Heart right ventricle (tissue), 16 donors: ENCODE measurements around the gene FRMPD2. TPM values are rescaled to one million over a fixed set of nuclear protein-coding genes. Genes with fewer than 3 reads are reported as not detected.

ENCODE experiments used
- ATAC-seq, 8 donors: fragments of 200-7000 bp; cut with Tn5 transposase; one replicate each; pipeline ENCODE4 v1.9.1; 2020; ENCODE audit warnings: mild to moderate bottlenecking in 8 of 8, moderate library complexity in 8 of 8, moderate number of reproducible peaks in 1 of 8
- DNase-seq, 2 donors: peaks; one replicate each; pipeline ENCODE4 v3.0.0-alpha.2; 2020
- H3K27ac ChIP-seq, 10 donors: fragments of 200-600 bp; sonication (generic) in 2 of 10; one replicate each; pipeline versions ENCODE4 v1.5.0 to v1.8.0; 2020 to 2022; ENCODE audit warnings: mild to moderate bottlenecking in 3 of 10
- H3K27me3 ChIP-seq, 7 donors: fragments of 200-600 bp; one replicate each; pipeline ENCODE4 v1.8.0; 2021 to 2022; ENCODE audit warnings: mild to moderate bottlenecking in 2 of 7
- H3K36me3 ChIP-seq, 9 donors: fragments of 200-600 bp; sonication (generic) in 1 of 9; one replicate each; pipeline versions ENCODE4 v1.5.0 to v1.8.0; 2020 to 2022; ENCODE audit warnings: mild to moderate bottlenecking in 2 of 9
- H3K4me1 ChIP-seq, 9 donors: fragments of 200-600 bp; sonication (generic) in 1 of 9; one replicate each; pipeline versions ENCODE4 v1.5.0 to v1.8.0; 2020 to 2022; ENCODE audit warnings: mild to moderate bottlenecking in 4 of 9
- H3K4me3 ChIP-seq, 10 donors: fragments of 200-600 bp; sonication (generic) in 2 of 10; one replicate each; pipeline versions ENCODE4 v1.5.0 to v1.8.0; 2020 to 2022; ENCODE audit warnings: mild to moderate bottlenecking in 7 of 10, moderate library complexity in 2 of 10
- H3K9me3 ChIP-seq, 11 donors: fragments of 200-600 bp in 10 of 11; sonication (generic) in 2 of 11; one replicate each; pipeline versions ENCODE4 v1.5.0 to v1.8.0; 2013 to 2022; ENCODE audit warnings: mild to moderate bottlenecking in 2 of 11, control low read depth in 1 of 11, moderate library complexity in 1 of 11
- WGBS, 2 donors: extraction: QIAGEN DNeasy Blood & Tissue Kit; methylation state at CpG; one replicate each; pipeline ENCODE4 v1.1.7; 2013; ENCODE audit warnings: inconsistent platforms in 1 of 2; 5-methylcytosine and 5-hydroxymethylcytosine counted together
- intact Hi-C, 10 donors: fragments of 100-400 bp; cut with DNase I; formaldehyde crosslinking; loops; one replicate each; pipeline versions ENCODE4 v1.11.1 to v1.14.2; 2022
- polyA plus RNA-seq, 2 donors: library from polyadenylated mRNA; stranded (reverse); fragments of 200-250 nt; gene quantifications; one replicate each; pipeline ENCODE4 v1.2.3, GENCODE V29; 2013
- total RNA-seq, 10 donors: library from RNA; stranded (reverse); fragmentation: NEBNext Ultra II Directional in 3 of 10; extraction: Animal tissue kit (Norgen Biotek cat#: 25700) in 3 of 10; gene quantifications; one replicate each; pipeline versions ENCODE4 v1.2.1 to v1.2.4, GENCODE V29; 2021 to 2023
- TF ChIP-seq, protein P1 (sequence below), 9 donors: fragments of 200-600 bp; sonication (generic) in 2 of 9; IDR thresholded peaks; one replicate each; pipeline versions ENCODE4 v1.5.0 to v1.8.0; 2021 to 2022; ENCODE audit warnings: antibody characterized with exemption in 9 of 9, mild to moderate bottlenecking in 5 of 9, moderate library complexity in 1 of 9
- donor health status: Arrhythmogenic right ventricular cardiomyopathy.
- donor health status: ischemic (EF 13 %, LVEDD 7.1; RV severe dilation, severe dysfunction).
- donor health status: healthy with polysubstance abuse.
- donor health status: DM: no; HTN: yes; CAD: no.
- donor health status: DM: no; HTN: no; CAD: no.
- donor health status: ischemic (EF 25% LVEDD 6.9; RV normal size, moderate dysfunction).
- donor health status: ischemic (EF 25% LVEDD 5.7; RV mildly dilated, moderate dysfunction).
- donor health status: healthy.
- donor health status: DM: yes; HTN: yes; CAD: no.
- donor health status: Ischemic cardiomyopathy.
- donor health status: ischemic (EF 35%, LVEDD 5.7; RV mildly dilated, moderate dysfunction).
- donor health status: nonischemic (EF 11% LVEDD 7.7; RV severe dilation, severe dysfunction).
- donor health status: DM: yes; HTN: yes; CAD: no.
- donor health status: PGD.
- donor health status: ischemic (EF 29% LVEDD 5.4; RV normal size, mild dysfunction).
- donor health status: nonischemic (EF 23%, LVEDD 6.1; RV moderate dilation, normal function).

The FRMPD2 gene
- total and polyA plus RNA-seq, 12 donors: 0.16 to 0.74 (median 0.23) TPM; not detected in 5

DNA sequence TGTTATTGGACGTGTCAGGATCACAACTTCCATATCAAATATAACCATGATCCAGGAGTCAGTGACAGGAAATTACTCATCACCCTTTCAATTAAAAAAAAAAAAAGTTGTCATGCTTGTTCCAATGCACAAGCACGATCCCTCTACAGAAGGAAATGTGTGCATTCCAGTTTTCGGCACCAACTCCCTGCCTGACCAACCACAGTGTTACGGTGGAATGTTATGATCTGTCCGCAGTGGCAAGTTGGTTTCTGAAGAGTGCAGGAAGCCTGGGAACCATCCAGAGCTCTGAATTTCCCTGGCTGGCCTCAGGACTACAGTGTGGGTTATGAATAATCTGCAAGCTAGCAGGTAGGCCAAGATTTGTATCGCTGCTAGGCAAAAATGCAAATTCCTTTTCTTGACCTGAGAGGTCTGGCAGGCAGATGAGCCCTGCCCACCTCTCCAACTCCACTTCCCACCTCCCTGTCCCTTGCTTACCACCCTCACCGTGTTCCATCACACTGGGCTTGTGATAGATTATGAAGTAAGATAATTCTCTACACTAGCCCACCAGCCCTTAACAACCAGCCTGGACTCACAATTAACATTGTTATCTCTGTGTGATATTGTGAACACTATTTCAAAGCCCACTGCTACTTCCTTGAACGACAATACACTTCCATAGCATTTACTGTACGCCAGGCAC is 20.4 kb downstream of the FRMPD2 start:
- 46 to 47% methylated on average over 9 of the region's 9 CpGs for WGBS, 2 donors
- TF ChIP-seq, protein P1, sequence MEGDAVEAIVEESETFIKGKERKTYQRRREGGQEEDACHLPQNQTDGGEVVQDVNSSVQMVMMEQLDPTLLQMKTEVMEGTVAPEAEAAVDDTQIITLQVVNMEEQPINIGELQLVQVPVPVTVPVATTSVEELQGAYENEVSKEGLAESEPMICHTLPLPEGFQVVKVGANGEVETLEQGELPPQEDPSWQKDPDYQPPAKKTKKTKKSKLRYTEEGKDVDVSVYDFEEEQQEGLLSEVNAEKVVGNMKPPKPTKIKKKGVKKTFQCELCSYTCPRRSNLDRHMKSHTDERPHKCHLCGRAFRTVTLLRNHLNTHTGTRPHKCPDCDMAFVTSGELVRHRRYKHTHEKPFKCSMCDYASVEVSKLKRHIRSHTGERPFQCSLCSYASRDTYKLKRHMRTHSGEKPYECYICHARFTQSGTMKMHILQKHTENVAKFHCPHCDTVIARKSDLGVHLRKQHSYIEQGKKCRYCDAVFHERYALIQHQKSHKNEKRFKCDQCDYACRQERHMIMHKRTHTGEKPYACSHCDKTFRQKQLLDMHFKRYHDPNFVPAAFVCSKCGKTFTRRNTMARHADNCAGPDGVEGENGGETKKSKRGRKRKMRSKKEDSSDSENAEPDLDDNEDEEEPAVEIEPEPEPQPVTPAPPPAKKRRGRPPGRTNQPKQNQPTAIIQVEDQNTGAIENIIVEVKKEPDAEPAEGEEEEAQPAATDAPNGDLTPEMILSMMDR (IDR thresholded peaks at IDR 0.05): no peak
- no peaks in the 10 kb centered on the region for H3K9me3 ChIP-seq
- no peaks in the 10 kb centered on the region for H3K36me3 ChIP-seq
- H3K27ac ChIP-seq: peak overlapping the region in 1 of 10 donors; percentile 1
- no peaks in the 10 kb centered on the region for H3K27me3 ChIP-seq
- no peak for DNase-seq
- peak in 5 of 8 donors; percentile 17 to 79 (median 44) for ATAC-seq
- H3K4me1 ChIP-seq: peaks cover 0 to 18% (median 9%) of the 10 kb centered on the region in 9 donors
- intact Hi-C loops: loop anchor here in 1 of 10 donors (10.0 kb wide), 1 partner anchor 59 kb away; no protein-coding TSS in a partner anchor
- H3K4me3 ChIP-seq: no peak overlapping the region

DNA sequence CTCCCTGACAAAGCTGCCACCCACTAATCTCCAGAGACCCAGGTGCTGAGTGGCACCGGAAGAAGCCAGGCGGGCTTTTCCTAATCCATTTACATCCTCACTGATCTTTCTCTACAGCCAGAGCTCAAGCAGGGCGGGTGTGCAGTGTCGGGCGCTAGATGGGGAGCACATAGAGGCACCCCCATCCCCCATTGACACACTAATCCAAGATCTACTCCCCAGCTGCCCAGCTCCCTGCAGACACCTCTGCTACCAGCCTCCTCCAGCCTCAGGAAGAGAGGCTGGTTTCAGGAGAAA is 22.2 kb downstream of the FRMPD2 start:
- 42 to 46% methylated on average over 5 of the region's 5 CpGs for WGBS, 2 donors
- intact Hi-C loops: loop anchor here in 1 of 10 donors (10.0 kb wide), 1 partner anchor 58 kb away; no protein-coding TSS in a partner anchor
- DNase-seq: no peak

DNA sequence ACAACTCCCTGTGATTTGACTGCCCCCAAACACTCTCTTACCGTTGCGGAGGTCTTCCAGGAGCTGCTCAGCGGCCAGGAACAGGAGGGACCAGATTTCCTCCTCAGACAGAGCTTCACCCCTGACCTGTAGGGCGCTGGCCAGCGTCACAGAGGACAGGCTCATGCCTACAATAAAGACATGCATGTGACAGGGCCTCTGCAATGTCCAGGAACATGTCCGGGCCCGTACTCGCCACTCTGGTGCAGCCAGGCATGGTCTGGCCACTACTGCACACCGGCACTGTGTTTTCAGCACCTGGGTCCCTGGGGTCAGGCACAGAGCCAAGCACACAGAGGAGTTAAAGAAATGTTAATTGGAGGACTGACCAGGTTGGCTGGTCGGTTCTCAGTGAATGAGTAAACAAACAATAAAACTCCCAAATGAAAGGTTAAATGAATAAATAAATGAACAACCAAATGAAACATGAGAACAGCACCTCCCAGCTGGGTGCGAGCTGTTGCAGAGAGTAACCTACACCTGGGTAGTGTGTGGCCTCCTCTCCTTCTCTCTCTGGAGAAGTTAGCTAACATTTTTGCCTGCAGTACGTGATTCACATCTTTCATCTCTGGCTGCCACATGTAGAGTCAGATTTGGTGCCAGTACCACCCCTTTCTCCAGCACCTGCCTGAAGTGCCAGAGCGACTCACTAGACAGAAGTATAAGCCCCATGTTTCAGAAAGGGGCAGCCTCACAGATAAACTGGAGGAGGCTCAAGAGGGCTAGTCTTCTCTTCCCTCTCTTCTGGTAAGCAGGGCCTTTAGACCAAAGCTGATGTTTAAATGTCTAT is 22.8 kb downstream of the FRMPD2 start:
- no peak overlapping the region for H3K4me3 ChIP-seq
- H3K9me3 ChIP-seq: no peaks in the 10 kb centered on the region
- H3K27me3 ChIP-seq: no peaks in the 10 kb centered on the region
- DNase-seq (no peak), ATAC-seq (peak in 1 of 8 donors; percentile 10)
- 38 to 46% methylated on average over 13 of the region's 13 CpGs for WGBS, 2 donors
- H3K36me3 ChIP-seq: no peaks in the 10 kb centered on the region
- intact Hi-C loops: loop anchor here in 1 of 10 donors (10.0 kb wide), 1 partner anchor 57 kb away; no protein-coding TSS in a partner anchor
- TF ChIP-seq, protein P1 (IDR thresholded peaks at IDR 0.05): no peak
- peaks cover 0 to 25% (median 18%) of the 10 kb centered on the region in 9 donors for H3K4me1 ChIP-seq
- no peak overlapping the region for H3K27ac ChIP-seq

More for the DNA sequence above, 22.2 kb downstream of the FRMPD2 start:
- Histone ChIP-seq H3K4me1 (peaks cover 0 to 24% (median 18%) of the 10 kb centered on the region in 9 donors), H3K27me3 (no peaks in the 10 kb centered on the region), H3K9me3 (no peaks in the 10 kb centered on the region), H3K27ac (no peak overlapping the region), H3K4me3 (no peak overlapping the region), H3K36me3 (no peaks in the 10 kb centered on the region)
- no peak for ATAC-seq
- TF ChIP-seq, protein P1 (IDR thresholded peaks at IDR 0.05): no peak

DNA sequence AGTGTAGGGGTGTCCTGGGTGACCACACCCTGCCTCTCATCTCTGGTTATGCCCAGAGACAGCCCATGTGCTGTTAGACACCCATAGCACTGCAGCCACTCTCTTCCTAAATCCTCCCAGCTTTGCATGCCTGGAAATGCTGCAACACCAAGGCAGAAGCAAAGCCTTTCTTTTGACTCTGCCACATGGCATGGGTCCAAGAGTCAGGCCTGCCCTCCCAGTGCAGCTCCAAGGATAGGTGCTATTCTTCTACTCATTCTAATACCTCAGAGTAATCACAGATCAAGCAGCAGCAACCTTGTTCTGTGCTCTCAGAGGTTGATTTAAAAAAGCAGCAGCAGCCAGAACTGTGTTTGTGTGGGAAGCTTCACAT is 23.4 kb downstream of the FRMPD2 start:
- ATAC-seq (peak in 4 of 8 donors; percentile 12 to 36 (median 17)), DNase-seq (no peak)
- no peaks in the 10 kb centered on the region for H3K27me3 ChIP-seq
- no peaks in the 10 kb centered on the region for H3K36me3 ChIP-seq
- no peaks in the 10 kb centered on the region for H3K9me3 ChIP-seq
- intact Hi-C loops: loop anchor here in 1 of 10 donors (10.0 kb wide), 1 partner anchor 56 kb away; no protein-coding TSS in a partner anchor
- no peak overlapping the region for H3K27ac ChIP-seq
- peaks cover 0 to 25% (median 18%) of the 10 kb centered on the region in 9 donors for H3K4me1 ChIP-seq
- TF ChIP-seq, protein P1 (IDR thresholded peaks at IDR 0.05): no peak
- H3K4me3 ChIP-seq: no peak overlapping the region
